LHCN-M2 (cell line): Measurements from ENCODE around the gene TCHP. TPM values are rescaled to one million over a fixed set of nuclear protein-coding genes. Genes with fewer than 3 reads are reported as not detected.
"Not testable (repeated sequence)": the region's sequence is repeated elsewhere in the genome, so short reads cannot be mapped to it uniquely, and the experiment has no call there.

ENCODE experiments used
- DNase-seq: peaks from one replicate; pipeline ENCODE4 v3.0.0-alpha.2; 2012; ENCODE audit warnings: low read depth
- total RNA-seq: library from RNA; depleted of rRNA; stranded (reverse); fragments of >200 nt; gene quantifications from 2 replicates; pipeline ENCODE4 v1.2.3, GENCODE V29; 2014

The TCHP gene
- total RNA-seq, 1 experiment from 2014 or later, result 19.0 TPM

DNA sequence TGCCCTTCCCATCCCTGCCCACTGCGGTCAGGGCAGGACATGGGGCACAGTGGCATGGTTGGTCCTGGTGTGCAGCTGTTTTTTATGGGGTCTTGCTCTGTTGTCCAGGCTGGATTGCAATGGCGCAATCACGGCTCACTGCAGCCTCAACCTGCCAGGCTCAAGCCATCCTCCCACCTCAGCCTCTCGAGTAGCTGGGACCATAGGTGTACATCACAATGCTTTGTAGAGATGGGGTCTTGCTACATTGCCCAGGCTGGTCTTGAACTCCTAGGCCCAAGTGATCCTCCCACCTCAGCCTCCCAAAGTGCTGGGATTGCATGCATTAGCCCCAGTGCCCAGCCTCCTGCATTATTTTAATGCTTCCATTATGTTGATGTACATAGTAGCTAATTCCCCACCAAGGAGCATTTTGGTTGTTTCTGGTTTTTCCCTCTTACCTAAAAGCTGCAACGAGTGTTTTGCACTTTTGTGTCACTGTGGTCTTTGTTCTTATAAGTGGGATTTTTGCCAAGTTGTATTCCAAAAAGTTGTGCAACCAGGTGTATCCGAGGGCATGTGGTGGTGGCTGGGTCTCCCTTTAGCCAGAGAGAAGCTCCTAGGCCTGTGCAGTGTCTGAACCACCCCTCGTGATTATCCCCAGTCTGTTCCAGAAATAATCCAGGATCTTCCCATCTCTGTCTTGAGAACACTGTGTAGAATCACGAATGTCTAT, 10.3 kb downstream of the TCHP start:
- no peak for DNase-seq

DNA sequence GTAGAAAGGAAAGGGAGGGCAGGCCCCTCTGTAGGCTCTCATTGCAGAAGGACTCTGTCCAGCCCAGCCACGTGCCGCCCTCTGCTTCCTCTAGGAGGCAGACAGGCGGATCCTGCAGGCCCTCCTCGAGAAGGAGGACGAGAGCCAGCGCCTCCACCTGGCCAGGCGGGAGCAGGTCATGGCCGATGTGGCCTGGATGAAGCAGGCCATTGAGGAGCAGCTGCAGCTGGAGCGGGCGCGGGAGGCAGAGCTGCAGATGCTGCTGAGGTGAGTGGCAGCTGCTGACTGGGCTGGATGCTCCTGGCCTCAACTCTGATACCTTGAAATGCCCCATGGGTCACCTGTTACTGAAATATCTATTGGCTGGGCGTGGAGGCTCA, 10.9 kb downstream of the TCHP start:
- peak; percentile 47 for DNase-seq

DNA sequence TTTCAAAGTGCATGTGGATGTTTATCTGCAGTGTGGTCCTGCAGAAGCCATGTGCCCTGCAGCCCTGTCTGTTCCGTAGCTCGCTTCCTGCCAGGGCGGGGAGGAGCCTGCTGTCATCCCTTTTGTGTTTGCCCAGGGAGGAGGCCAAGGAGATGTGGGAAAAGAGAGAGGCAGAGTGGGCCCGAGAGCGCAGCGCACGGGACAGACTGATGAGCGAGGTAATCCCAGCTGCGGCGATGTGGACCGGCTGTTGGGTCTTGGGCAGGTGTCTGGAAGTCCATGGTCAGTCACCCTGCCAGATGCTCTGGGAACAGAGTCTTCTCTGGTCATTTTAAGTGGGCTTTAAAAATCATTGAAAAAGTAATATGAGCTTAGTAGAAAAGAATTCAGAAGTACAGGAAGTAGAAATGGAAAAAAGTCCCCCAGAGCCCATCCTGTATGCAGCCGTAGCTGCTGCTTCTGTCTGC, 12.8 kb downstream of the TCHP start:
- DNase-seq, result no peak

DNA sequence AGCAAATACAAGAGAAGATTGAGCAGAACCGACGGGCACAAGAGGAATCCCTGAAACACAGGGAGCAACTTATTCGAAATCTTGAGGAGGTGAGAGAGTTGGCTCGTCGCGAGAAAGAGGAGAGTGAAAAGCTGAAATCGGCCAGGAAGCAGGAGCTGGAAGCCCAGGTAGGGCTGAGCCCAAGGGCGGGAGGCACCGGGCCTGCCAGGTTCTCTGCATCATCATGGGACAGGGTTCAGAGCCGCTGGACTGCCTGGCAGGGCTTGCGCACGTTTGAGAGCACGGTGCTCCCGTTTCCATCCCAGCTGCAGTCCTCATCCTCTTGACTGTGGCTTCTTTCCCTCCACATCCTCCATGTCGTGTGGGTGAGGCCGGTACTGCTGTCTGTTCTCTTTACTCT, 14.4 kb downstream of the TCHP start:
- no peak for DNase-seq

DNA sequence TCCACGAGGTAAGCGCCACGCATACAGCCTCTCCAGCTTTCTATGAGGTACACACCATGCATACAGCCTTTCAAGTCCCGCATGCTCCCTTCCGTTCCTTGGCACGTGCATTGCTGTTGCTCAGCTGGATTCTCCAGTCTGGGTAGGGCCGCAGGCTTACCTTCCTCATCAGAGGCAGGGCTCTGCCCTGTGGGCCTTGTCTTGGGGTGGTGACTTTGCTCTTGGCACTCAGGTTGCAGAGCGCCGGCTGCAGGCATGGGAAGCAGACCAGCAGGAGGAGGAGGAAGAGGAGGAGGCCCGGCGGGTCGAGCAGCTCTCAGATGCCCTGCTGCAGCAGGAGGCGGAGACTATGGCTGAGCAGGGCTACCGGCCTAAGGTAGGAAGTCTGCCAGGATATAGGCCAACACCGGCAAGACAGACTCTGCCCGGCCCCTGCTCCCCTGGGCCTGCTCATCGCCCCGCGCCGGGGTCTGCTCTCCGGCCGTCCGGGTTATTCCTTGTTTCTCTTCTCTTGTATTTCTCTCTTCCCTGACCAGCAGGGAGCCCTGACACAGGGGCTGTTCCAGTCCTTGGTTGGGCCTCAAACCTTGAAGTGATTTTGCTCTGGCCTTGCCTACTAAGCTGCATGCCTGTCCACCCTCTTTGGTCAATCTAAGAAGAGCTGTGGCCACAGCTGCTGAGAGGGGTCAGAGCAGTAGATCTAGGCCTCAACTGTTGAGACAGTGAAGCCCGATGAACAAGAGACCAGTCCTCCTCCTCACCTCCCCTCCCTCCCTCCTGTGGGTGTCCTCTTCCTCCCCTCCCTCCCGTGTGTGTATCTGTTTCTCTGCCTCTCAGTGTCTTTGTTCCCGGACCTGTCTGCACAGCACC, 15.3 kb downstream of the TCHP start:
- no peak for DNase-seq

DNA sequence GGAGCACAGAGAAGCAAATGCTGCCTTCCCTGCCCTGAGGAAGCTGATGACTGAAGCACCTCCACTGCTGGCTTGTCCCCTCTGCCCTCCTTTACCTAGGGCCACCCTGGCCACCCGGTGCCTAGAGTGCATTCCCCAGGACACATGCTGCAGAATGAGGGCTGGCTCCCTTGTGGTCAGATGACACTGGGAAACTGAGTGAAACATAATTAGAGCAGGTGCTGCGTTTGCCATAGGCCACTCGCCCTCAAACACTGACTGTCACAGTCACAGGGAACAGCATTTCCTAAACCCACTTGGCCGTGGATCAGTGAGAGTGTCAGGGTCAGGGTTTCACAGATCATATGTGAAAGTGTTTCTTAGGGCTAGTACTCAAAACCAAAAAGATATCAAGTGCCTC, 16.0 kb downstream of the TCHP start:
- DNase-seq, result no peak

DNA sequence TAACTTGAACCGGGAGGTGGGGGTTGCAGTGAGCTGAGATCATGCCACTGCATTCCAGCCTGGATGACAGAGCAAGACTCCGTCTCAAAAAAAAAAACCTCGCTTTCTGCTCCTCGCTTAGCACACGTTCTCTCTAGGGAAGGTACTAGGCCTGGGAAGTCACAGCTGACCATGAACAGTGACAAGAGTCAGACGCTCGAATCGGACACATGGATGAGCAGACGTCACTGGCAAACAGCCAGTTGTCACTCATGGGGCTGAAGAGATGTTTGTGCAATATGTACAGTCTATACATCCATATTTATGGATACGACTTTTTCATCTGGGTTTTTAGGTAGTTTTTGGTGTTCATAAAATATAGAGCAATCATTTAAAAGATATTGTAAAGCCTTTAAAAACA, 19.4 kb downstream of the TCHP start:
- no peak for DNase-seq

DNA sequence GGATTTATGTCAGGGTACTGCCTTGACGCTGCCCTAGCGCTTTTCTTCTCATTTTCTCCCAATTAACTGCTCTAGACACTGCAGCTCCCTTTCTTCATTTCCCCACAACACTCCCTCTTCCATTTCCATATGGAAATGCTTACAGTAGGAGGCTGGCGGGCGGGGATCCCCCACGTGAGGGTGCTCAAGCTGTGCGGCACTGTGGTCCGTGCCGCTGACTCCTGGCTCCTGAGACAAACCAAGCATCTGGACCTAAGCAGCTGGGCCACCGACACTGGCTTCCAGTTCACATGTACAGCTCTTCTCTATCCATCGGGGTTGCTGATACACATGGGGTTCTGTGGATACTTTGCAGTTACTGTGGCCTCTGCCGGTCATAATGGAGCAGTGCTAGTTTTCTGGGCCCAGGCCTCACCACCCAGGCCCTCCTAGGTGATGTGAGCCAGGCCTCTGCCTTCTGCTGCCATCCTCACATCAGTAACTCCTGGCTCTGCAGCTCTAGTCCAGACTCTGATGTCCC, 20.2 kb downstream of the TCHP start:
- DNase-seq, result no peak

DNA sequence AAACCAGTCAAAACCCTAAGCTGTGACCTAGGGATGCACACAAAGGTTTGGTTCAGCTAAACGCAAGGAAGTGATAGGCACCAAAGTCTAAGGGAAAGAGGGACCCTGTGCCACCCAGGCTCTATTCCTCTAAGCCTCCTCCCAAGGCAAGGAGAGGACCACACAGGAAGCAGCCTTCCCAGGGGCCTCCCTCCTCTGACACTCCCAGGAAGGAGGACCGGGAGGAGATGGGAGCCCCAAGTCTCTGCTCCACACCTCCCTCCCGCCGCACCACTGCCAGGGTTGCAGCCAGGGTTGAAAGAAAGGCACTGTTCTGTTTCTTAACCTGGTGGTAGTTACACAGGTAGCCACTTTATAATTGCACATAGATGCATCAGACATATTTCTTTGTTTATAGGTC, 21.9 kb downstream of the TCHP start:
- DNase-seq, result no peak

DNA sequence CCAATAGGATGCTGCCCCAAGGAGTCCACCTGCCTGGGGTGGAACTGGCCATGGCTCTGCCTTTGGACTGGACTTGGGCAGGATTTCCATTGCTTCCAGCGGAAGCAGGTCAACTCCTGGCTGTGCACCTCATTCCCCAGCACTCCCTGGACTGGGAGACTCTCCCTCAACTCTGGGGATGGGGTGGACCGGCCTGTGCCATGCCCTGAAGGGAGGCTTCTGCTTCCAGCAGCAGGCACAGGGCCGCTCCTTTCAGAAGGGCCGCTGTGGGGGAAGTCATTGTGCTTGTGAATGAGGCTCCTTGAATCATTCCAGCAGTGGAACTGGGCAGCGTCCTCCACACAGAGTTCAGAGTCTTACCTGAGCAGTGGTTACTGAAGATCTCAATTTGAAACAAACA, 23.0 kb downstream of the TCHP start:
- no peak for DNase-seq

DNA sequence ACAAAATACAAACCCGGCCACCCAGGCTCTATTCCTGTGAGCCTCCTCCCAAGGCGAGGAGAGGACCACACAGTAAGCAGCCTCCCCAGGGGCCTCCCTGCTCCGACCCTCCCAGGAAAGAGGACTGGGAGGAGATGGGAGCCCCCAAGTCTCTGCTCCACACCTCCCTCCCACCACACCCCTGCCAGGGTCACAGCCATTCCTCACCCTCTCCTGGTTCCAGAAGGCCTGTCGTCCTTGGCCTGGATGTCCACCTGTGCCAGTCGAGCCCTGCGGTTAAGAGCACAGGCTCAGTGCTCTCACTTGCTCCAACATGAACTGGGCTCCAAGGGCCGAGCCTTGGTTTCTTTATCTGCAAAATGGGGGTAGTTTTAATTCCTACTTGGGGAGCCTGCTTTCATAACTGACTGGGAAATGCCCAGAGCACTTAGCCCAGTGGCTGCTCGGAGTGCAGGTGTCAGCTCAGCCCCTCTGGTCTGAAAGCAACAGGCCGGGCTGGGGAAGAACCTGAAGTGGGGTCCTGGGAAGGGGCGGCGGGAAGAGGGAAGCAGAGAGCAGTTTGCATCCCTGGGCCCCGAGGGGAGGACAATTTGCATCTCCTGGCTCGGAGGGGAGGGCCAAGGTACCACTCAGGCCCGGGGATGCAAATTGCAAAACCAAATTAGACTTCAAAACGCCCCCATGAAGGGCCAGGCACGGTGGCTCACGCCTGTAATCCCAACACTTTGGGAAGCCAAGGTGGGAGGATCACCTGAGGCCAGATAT, 23.6 kb downstream of the TCHP start:
- no peak for DNase-seq

DNA sequence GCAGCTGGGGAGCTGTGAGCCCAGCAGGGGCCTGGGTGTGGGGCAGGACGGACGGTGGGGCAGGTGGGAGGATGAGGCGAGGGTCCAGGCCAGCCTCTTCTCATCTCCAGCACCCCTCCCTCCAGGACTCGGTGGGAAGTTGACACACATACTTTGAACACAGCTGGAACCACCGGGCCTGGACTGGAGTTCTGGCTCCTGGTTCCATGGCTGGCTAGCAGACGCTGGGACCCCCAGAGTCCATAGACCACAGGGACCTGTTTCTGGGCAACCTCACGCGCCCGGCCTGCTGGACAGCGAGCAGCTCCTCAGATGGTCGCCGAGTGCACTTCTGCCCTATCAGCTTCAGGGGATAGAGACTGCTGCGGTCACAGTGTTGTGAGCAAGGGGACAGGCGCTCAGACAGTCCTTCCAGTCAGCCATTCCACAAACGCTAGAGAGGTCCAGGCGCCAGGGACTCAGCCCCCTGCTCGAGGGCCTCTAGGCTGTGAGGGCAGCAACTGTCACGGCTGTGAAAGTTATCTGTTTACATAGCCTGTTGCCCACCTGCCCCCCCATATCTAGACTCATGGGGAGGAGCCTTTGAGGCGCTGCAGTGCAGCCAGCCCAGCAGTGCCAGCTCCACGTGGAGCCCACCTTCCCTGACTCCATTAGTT, 25.2 kb downstream of the TCHP start:
- no peak for DNase-seq

DNA sequence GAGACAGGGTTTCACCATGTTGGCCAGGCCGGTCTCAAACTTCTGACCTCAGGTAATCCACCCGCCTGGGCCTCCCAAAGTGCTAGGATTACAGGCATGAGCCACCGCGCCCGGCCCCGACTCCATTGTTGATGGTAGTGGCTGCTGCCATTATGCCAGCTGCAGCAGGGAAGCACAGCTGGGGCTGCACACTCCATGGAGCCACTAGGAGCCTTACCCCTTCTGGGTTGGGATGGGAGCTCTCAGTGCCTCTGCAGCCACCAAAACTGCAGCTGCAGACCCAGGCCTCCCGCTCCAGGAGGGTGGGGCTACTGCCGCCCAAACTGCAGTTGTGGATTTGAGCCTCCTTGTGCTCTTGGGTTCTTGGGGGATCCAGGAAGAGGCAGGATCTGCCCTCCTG, 25.9 kb downstream of the TCHP start:
- no peak for DNase-seq

DNA sequence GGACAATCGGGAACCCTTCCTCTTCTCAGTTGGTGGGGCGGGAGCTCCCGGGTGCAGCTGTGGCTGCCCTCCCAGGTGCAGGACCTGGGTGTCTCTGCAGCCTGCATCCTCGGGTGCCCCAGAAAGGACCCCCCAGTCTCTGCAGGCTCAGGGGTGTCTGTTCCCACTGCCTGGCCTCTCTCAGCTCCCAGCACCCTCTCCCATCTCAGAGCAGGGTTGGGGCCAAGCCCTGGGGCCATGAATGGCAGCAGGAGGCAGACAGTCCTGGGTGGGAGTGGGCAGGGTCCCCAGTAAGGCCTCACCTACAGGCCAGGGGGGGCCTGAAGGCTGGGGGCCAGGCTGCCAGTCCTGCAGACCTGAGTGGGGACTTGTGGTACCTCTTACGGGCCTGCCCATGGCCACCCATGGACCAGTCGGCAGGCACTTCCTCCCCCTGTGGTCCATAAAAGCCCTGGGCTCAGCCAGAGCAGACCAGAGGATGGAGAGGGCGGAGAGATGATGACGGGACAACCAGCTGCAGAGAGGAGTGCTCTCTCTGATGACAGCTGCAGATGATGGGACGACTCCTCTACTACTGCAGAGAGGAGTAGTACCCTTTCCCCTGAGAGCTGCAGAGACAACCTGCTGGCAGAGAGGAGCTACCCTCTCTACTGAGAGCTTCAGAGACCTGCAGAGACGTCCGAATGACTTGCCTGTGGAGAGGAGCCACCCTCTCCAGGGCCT, 26.6 kb downstream of the TCHP start:
- DNase-seq, result no peak

DNA sequence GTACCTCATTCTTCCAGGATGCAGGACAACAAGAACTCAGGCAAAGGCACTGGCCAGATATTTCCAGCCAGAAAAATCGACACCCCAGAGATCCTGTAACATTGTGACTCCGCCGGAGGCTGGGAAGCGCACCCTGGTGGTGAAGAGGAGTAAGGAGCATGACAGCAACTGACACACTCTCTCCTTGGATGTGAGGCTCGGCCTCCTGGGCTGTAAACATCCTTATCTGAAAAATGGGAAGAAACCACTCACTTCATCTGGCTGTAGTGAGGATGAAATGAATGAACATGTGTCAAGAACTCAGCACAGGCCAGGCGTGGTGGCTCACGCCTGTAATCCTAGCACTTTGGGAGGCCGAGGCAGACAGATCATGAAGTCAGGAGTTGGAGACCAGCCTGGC, 27.5 kb downstream of the TCHP start:
- DNase-seq, result peak; percentile 26

DNA sequence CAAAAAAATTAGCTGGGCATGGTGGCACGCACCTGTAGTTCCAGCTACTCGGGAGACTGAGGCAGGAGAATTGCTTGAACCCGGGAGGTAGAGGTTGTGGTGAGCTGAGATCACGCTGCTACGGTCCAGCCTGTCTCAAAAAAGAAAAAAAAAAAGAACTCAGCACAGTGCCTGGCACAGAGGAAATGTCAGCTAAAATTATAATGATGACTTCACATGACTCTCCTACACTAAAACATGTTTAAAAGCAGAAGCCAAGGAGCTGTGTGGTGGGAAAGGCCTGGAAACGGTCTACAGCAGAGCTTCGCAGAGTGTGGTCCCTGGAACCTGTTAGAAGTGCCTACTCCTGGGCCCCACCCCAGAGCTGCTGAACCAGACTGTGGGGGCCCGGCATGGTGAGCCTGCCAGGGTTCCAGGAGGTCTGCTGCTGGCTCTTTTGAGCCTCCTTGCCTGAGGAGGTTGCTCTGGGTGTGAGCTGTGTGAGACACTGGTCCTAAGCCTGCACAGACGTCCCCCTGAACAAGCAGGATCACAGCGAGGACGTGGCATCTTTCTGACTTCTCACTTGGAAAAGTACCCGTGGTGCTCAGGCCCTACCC, 28.1 kb downstream of the TCHP start:
- no peak for DNase-seq

DNA sequence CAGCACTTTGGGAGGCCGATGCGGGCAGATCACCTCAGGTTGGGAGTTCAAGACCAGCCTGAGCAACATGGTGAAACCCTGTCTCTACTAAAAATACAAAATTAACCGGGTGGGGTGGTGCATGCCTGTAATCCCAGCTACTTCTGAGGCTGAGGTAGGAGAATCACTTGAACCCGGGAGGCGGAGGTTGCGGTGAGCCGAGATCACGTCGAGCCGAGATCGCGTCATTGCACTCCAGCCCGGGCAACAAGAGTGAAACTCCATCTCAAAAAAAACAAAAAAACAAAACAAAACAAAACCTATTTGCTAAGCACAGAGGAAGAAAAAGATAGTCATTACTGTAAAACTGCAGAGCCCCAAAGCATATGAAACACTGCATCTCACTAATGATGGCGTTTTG, 29.3 kb downstream of the TCHP start:
- not testable (repeated sequence) for DNase-seq

DNA sequence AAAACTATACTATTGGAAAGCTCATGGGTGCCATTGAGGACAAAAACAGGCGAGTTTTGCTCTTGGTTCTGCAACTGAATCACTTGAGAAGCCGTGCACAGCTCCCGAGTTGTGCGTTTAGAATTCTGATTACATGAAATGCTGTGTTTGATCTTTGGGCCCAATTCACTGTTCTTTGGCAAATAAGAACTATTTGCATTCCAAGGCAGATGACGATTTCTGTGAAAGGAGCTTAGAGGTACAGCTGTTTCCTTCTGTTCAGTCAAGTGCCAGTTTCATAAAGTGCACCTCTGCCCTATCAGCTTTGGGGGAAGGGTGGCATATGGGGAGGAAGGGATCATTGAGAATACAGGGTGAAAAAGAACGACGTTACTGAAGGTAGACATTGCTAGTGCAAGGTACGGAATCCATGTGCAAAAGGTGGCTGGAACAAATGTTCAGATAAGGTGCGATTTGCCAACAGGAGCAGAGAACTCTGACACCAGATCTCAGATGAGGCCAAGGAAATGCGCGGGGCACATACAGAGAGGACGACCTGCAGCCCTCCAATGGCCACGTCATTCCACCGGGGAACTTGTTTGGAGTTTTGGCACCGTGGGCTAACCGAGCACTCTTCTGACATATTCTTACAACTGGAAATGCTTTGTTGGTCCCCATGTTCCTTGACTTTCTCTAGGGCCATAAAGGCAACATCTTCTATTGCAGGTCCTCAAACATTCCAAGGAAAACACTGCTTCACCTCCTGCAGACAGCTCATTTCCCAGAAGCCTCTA, 30.1 kb downstream of the TCHP start:
- DNase-seq, result peak; percentile 28

DNA sequence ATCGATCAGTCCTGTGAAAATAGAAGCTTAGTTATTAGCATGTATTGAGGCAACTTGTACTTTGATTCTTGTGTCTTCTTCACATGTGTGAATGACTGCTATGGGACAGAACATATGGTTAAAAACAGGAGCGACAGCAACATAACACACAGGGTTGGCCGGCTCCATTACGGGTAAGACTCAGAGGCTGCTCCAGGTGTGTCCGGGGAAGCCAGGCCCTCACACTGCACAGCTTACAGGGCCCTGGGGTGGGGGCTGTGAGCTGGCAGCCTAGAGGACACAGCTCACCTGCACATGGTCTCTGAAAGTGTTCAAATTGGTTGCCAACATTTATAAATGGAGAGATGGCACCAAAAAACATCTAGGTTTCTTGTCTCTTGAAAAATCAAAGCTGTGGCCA, 31.1 kb downstream of the TCHP start:
- DNase-seq, result no peak
